HCT116 (cell line): ENCODE data around the gene HMGB4. TPM values are rescaled to one million over a fixed set of nuclear protein-coding genes. Genes with fewer than 3 reads are reported as not detected.

Source experiments
- ATAC-seq: fragments of 200-7000 bp; cut with Tn5 transposase; 2 replicates; pipeline ENCODE4 v1.9.1; 2020; ENCODE audit warnings: mild to moderate bottlenecking, moderate library complexity
- BruUV-seq: library from RNA; stranded (reverse); fragments of 400-500 nt; replicated peaks from 2 replicates; lab custom pipeline; 2021; lab: Mats Ljungman, UMichigan
- CTCF ChIA-PET: fragments of 300-600 bp; sonication (Branson Sonifier 250); formaldehyde crosslinking; loops from one replicate; lab custom pipeline; 2021; ENCODE audit warnings: antibody characterized with exemption; lab: Charles Lee
- POLR2A ChIA-PET: fragments of 300-600, 350-600 bp; sonication (Branson Sonifier 250); formaldehyde crosslinking; loops from one replicate; lab custom pipeline; 2021; ENCODE audit warnings: antibody characterized with exemption; lab: Charles Lee
- RAD21 ChIA-PET, 2 experiments: fragments of 300-600 bp; sonication (Branson Sonifier 250); formaldehyde crosslinking; loops; one replicate each; lab custom pipeline; 2023; ENCODE audit warnings: low total read pairs in 2 of 2; ENCODE audit not compliant: uncharacterized antibody in 2 of 2, unreplicated experiment in 2 of 2, low non-redundant PET in 1 of 2; lab: Charles Lee
- DNase-seq: peaks from one replicate; pipeline ENCODE4 v3.0.0-alpha.2; 2010; ENCODE audit warnings: low read depth, low spot score
- H2AFZ ChIP-seq: fragments of 200-600 bp; shearing (Covaris generic), sonication (generic); 2 replicates; pipeline ENCODE4 v1.6.1; 2017; ENCODE audit warnings: low read depth, mixed run types, mixed read lengths, antibody characterized with exemption, low read length; ENCODE audit not compliant: poor library complexity, severe bottlenecking
- H3K27ac ChIP-seq: 2 replicates; pipeline ENCODE4 v1.5.1; 2012; ENCODE audit warnings: low read depth, low read length
- H3K27me3 ChIP-seq: fragments of 200-600 bp; sonication (generic); 2 replicates; pipeline ENCODE4 v1.6.1; 2016; ENCODE audit warnings: mixed run types, low read length, mixed read lengths; ENCODE audit not compliant: insufficient read depth
- H3K36me3 ChIP-seq, 2 experiments: fragments of 200-500 bp in 1 of 2; fragments of 200-600 bp in 1 of 2; sonication (Bioruptor generic) in 1 of 2; sonication (generic) in 1 of 2; 2 replicates each; pipeline versions ENCODE4 v1.5.1 to v1.6.1; 2014 to 2016; ENCODE audit warnings: low read length in 2 of 2, inconsistent platforms in 1 of 2, mixed read lengths in 1 of 2, mixed run types in 1 of 2; ENCODE audit not compliant: insufficient read depth in 2 of 2, control insufficient read depth in 1 of 2
- H3K4me1 ChIP-seq, 2 experiments: fragments of 200-600 bp in 1 of 2; sonication (generic) in 1 of 2; 2 replicates each; pipeline versions ENCODE4 v1.5.1 to v1.6.1; 2012 to 2017; ENCODE audit warnings: low read length in 2 of 2, inconsistent platforms in 1 of 2, mild to moderate bottlenecking in 1 of 2, mixed read lengths in 1 of 2, mixed run types in 1 of 2, moderate library complexity in 1 of 2; ENCODE audit not compliant: insufficient read depth in 2 of 2, control insufficient read depth in 1 of 2
- H3K4me2 ChIP-seq: fragments of 200-600 bp; sonication (generic); 2 replicates; pipeline ENCODE4 v1.6.1; 2017; ENCODE audit warnings: mixed run types, low read length, mixed read lengths
- H3K4me3 ChIP-seq, 2 experiments: fragments of 200-600 bp in 1 of 2; sonication (generic) in 1 of 2; replicated peaks in 1 of 2; 2 replicates each; pipeline ENCODE4 v1.5.1; 2011 to 2016; ENCODE audit warnings: low read length in 2 of 2, control low read depth in 1 of 2, low read depth in 1 of 2, mild to moderate bottlenecking in 1 of 2, mixed read lengths in 1 of 2, mixed run types in 1 of 2
- H3K79me2 ChIP-seq: fragments of 200-600 bp; sonication (generic); 2 replicates; pipeline ENCODE4 v1.6.1; 2017; ENCODE audit warnings: mild to moderate bottlenecking, mixed run types, low read length, moderate library complexity, mixed read lengths; ENCODE audit not compliant: insufficient read depth
- H3K9ac ChIP-seq: fragments of 200-600 bp; sonication (generic); 2 replicates; pipeline ENCODE4 v1.6.1; 2016; ENCODE audit warnings: low read length, mixed read lengths
- H3K9me2 ChIP-seq: fragments of 200-600 bp; sonication (generic), shearing (Covaris generic); 2 replicates; pipeline ENCODE4 v1.6.1; 2017; ENCODE audit warnings: mixed run types, mild to moderate bottlenecking, moderate library complexity; ENCODE audit not compliant: insufficient read depth
- H3K9me3 ChIP-seq, 2 experiments: fragments of 200-500 bp in 1 of 2; fragments of 200-600 bp in 1 of 2; sonication (Bioruptor generic) in 1 of 2; sonication (generic) in 1 of 2; 2 replicates each; pipeline ENCODE4 v1.6.1; 2014 to 2017; ENCODE audit warnings: low read length in 2 of 2, mixed read lengths in 2 of 2, inconsistent platforms in 1 of 2, low read depth in 1 of 2, mild to moderate bottlenecking in 1 of 2, mixed run types in 1 of 2, moderate library complexity in 1 of 2; ENCODE audit not compliant: control insufficient read depth in 1 of 2, insufficient read depth in 1 of 2
- H4K20me1 ChIP-seq: fragments of 200-600 bp; sonication (generic), shearing (Covaris generic); 2 replicates; pipeline ENCODE4 v1.6.1; 2017; ENCODE audit warnings: mixed run types, mild to moderate bottlenecking, moderate library complexity; ENCODE audit not compliant: insufficient read depth
- CBX3 ChIP-seq: IDR thresholded peaks from 2 replicates; pipeline ENCODE4 v1.6.1; 2012; ENCODE audit warnings: low read depth
- CEBPB ChIP-seq: IDR thresholded peaks from 2 replicates; pipeline ENCODE4 v1.6.1; 2012; ENCODE audit warnings: low read depth
- CTCF ChIP-seq, 3 experiments: fragments of 200-600 bp in 1 of 3; sonication (generic) in 1 of 3; IDR thresholded peaks in 2 of 3; conservative IDR thresholded peaks in 1 of 3; 2 replicates each; pipeline ENCODE4 v1.5.1; 2012 to 2017; ENCODE audit warnings: low read depth in 2 of 3, low read length in 2 of 3, antibody characterized with exemption in 1 of 3, borderline replicate concordance in 1 of 3, control low read depth in 1 of 3, mild to moderate bottlenecking in 1 of 3, mixed read lengths in 1 of 3, mixed run types in 1 of 3, moderate library complexity in 1 of 3; ENCODE audit not compliant: insufficient read depth in 1 of 3
- EGR1 ChIP-seq: IDR thresholded peaks from 2 replicates; pipeline ENCODE4 v1.6.1; 2012; ENCODE audit warnings: low read depth
- ELF1 ChIP-seq: IDR thresholded peaks from 2 replicates; pipeline ENCODE4 v1.6.1; 2012; ENCODE audit warnings: low read depth, borderline replicate concordance
- FOSL1 ChIP-seq: IDR thresholded peaks from 2 replicates; pipeline ENCODE4 v1.6.1; 2012; ENCODE audit warnings: low read depth
- JUND ChIP-seq: IDR thresholded peaks from 2 replicates; pipeline ENCODE4 v1.6.1; 2012
- MAX ChIP-seq: IDR thresholded peaks from 2 replicates; pipeline ENCODE4 v1.6.1; 2012
- RAD21 ChIP-seq: IDR thresholded peaks from 2 replicates; pipeline ENCODE4 v1.6.1; 2012; ENCODE audit warnings: low read depth, mild to moderate bottlenecking
- SIN3A ChIP-seq: IDR thresholded peaks from 2 replicates; pipeline ENCODE4 v1.6.1; 2012; ENCODE audit warnings: low read depth
- SP1 ChIP-seq: IDR thresholded peaks from 2 replicates; pipeline ENCODE4 v1.6.1; 2012; ENCODE audit warnings: low read depth
- SRF ChIP-seq: IDR thresholded peaks from 2 replicates; pipeline ENCODE4 v1.6.1; 2012; ENCODE audit warnings: low read depth
- TCF7L2 ChIP-seq: IDR thresholded peaks from 2 replicates; pipeline ENCODE4 v1.7.0; 2011; ENCODE audit warnings: borderline replicate concordance, inconsistent platforms; ENCODE audit not compliant: insufficient read depth, insufficient read length; ENCODE audit errors: extremely low read depth
- YY1 ChIP-seq: IDR thresholded peaks from 2 replicates; pipeline ENCODE4 v1.6.1; 2011; ENCODE audit warnings: low read length, low read depth, moderate library complexity, mild to moderate bottlenecking; ENCODE audit not compliant: insufficient replicate concordance; ENCODE audit errors: extremely low read depth
- ZFX ChIP-seq: fragments of 450-650 bp; IDR thresholded peaks from 2 replicates; pipeline ENCODE4 v1.6.1; 2017
- intact Hi-C: fragments of 100-400 bp; cut with micrococcal nuclease; formaldehyde crosslinking; loops from 2 replicates; pipeline ENCODE4 v1.10.0; 2022
- total RNA-seq: library from RNA; stranded (reverse); gene quantifications from one replicate; pipeline ENCODE4 v1.2.1, GENCODE V29; 2021; ENCODE audit not compliant: unreplicated experiment
- TF ChIP-seq, protein P1 (sequence below): IDR thresholded peaks from 2 replicates; pipeline ENCODE4 v1.6.1; 2012
- TF ChIP-seq, protein P2 (sequence below): IDR thresholded peaks from 2 replicates; pipeline ENCODE4 v1.6.1; 2012; ENCODE audit warnings: low read depth

The HMGB4 gene
- total RNA-seq, 1 experiment from 2014 or later, result not detected

GRCh38 chr1:33844166-33844565, 19.7 kb upstream of the HMGB4 start:
- no peak for TF ChIP-seq SIN3A
- TF ChIP-seq RAD21, result no peak
- TF ChIP-seq EGR1, result no peak
- no peak for TF ChIP-seq CEBPB
- TF ChIP-seq, protein P1, sequence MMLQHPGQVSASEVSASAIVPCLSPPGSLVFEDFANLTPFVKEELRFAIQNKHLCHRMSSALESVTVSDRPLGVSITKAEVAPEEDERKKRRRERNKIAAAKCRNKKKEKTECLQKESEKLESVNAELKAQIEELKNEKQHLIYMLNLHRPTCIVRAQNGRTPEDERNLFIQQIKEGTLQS, result no peak
- TF ChIP-seq ELF1, result no peak
- TF ChIP-seq FOSL1, result no peak
- TF ChIP-seq SP1, result no peak
- TF ChIP-seq SRF, result no peak
- TF ChIP-seq YY1, result no peak
- TF ChIP-seq JUND, result no peak
- no peaks in the 10 kb centered on the region for H3K9me2 ChIP-seq
- no peak overlapping the region for H3K4me2 ChIP-seq
- H3K9ac ChIP-seq, result no peak overlapping the region
- ChIA-PET POLR2A (no interaction called here), CTCF (no interaction called here), RAD21 (no interaction called here)
- intact Hi-C loops, result no loop called here
- no peaks in the 10 kb centered on the region for H4K20me1 ChIP-seq
- no peaks in the 10 kb centered on the region for H3K9me3 ChIP-seq
- peaks cover 35% of the 10 kb centered on the region for H3K27me3 ChIP-seq
- H3K36me3 ChIP-seq, result no peaks in the 10 kb centered on the region
- H3K4me3 ChIP-seq, result no peak overlapping the region
- H3K27ac ChIP-seq, result no peak overlapping the region
- no peaks in the 10 kb centered on the region for H3K79me2 ChIP-seq
- no TSS peak for BruUV-seq
- no peak overlapping the region for H2AFZ ChIP-seq
- H3K4me1 ChIP-seq, result no peaks in the 10 kb centered on the region
- no peak for DNase-seq
- no peak for ATAC-seq

DNA sequence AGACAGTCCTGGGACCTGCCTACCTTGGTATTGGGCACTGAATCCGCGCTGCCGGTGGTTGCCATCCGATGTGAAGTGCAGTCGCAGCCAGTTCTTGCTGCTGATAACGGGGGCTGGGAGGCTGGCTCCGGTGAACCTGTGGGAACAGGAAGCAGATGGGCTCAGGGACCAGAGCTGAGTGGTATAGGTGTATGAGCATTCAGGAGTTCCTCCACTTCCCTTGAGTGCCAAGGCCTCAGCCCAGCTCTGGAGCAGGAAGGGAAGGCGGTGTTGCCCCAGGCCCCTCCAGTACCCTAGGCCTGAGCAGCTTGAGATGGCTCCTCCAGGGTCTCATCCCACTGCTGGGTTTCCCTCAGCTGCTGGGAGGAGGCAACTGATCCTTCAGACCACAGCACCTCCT, 17.0 kb upstream of the HMGB4 start:
- RAD21 ChIA-PET, result no interaction called here
- BruUV-seq, result no TSS peak
- no peaks in the 10 kb centered on the region for H3K36me3 ChIP-seq
- intact Hi-C loops, result no loop called here
- TF ChIP-seq TCF7L2 (no peak), CBX3 (no peak), SRF (no peak), SP1 (no peak), MAX (no peak), CEBPB (no peak), ELF1 (no peak), CTCF (IDR thresholded peaks at IDR 0.05 in 2 of 3, conservative IDR thresholded peaks at IDR 0.05 in 1 of 3; ENCODE audit: borderline replicate concordance in 1 of 3, insufficient read depth in 1 of 3, low read depth in 2 of 3, low read length in 2 of 3) (no peak), ZFX (no peak), YY1 (no peak), RAD21 (no peak)
- TF ChIP-seq, protein P2, sequence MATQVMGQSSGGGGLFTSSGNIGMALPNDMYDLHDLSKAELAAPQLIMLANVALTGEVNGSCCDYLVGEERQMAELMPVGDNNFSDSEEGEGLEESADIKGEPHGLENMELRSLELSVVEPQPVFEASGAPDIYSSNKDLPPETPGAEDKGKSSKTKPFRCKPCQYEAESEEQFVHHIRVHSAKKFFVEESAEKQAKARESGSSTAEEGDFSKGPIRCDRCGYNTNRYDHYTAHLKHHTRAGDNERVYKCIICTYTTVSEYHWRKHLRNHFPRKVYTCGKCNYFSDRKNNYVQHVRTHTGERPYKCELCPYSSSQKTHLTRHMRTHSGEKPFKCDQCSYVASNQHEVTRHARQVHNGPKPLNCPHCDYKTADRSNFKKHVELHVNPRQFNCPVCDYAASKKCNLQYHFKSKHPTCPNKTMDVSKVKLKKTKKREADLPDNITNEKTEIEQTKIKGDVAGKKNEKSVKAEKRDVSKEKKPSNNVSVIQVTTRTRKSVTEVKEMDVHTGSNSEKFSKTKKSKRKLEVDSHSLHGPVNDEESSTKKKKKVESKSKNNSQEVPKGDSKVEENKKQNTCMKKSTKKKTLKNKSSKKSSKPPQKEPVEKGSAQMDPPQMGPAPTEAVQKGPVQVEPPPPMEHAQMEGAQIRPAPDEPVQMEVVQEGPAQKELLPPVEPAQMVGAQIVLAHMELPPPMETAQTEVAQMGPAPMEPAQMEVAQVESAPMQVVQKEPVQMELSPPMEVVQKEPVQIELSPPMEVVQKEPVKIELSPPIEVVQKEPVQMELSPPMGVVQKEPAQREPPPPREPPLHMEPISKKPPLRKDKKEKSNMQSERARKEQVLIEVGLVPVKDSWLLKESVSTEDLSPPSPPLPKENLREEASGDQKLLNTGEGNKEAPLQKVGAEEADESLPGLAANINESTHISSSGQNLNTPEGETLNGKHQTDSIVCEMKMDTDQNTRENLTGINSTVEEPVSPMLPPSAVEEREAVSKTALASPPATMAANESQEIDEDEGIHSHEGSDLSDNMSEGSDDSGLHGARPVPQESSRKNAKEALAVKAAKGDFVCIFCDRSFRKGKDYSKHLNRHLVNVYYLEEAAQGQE, result no peak
- no peaks in the 10 kb centered on the region for H4K20me1 ChIP-seq
- no peaks in the 10 kb centered on the region for H3K9me2 ChIP-seq
- ATAC-seq (no peak), DNase-seq (no peak)
- H3K27ac ChIP-seq, result no peak overlapping the region
- H2AFZ ChIP-seq, result no peak overlapping the region
- no peaks in the 10 kb centered on the region for H3K4me1 ChIP-seq
- POLR2A ChIA-PET, result no interaction called here
- H3K4me3 ChIP-seq, result no peak overlapping the region
- no peak overlapping the region for H3K4me2 ChIP-seq
- CTCF ChIA-PET, result no interaction called here
- H3K79me2 ChIP-seq, result no peaks in the 10 kb centered on the region
- no peaks in the 10 kb centered on the region for H3K9me3 ChIP-seq
- H3K27me3 ChIP-seq, result peaks cover 59% of the 10 kb centered on the region
- H3K9ac ChIP-seq, result no peak overlapping the region
